ENCODE results near the gene FAM151A. TPM values are rescaled to one million over a fixed set of nuclear protein-coding genes. Genes with fewer than 3 reads are reported as not detected.

Gene FAM151A
- total RNA-seq, 4 donors from 2014 or later: 0.34 to 0.82 TPM; not detected in 2

DNA sequence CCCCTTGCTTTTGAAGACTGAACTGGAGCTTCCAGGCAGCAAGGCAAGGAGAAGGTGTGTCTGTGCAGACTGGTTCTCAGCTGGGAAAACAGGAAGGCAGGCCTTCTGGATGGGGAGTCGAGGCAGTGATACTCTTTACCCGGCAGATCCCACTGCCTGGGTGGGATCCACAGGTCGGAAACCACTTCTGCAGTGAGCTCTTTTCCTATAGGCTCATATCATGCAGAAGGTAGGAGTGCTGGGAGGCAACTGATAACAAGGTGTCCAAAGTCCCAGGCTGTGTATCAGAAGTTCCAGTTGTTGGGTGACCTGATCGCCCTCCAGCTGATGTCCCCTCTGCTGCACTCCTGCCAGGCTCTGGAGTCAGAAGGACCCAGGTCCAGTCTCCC, 58.2 kb downstream of the FAM151A start:
- TF ChIP-seq, protein P1, sequence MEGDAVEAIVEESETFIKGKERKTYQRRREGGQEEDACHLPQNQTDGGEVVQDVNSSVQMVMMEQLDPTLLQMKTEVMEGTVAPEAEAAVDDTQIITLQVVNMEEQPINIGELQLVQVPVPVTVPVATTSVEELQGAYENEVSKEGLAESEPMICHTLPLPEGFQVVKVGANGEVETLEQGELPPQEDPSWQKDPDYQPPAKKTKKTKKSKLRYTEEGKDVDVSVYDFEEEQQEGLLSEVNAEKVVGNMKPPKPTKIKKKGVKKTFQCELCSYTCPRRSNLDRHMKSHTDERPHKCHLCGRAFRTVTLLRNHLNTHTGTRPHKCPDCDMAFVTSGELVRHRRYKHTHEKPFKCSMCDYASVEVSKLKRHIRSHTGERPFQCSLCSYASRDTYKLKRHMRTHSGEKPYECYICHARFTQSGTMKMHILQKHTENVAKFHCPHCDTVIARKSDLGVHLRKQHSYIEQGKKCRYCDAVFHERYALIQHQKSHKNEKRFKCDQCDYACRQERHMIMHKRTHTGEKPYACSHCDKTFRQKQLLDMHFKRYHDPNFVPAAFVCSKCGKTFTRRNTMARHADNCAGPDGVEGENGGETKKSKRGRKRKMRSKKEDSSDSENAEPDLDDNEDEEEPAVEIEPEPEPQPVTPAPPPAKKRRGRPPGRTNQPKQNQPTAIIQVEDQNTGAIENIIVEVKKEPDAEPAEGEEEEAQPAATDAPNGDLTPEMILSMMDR (IDR thresholded peaks at IDR 0.05; ENCODE audit: low read depth): no peak

GRCh38 chr1:54564312-54565112, 58.8 kb downstream of the FAM151A start:
- TF ChIP-seq, protein P1 (IDR thresholded peaks at IDR 0.05; ENCODE audit: low read depth): no peak

GRCh38 chr1:54559771-54560231, 63.5 kb downstream of the FAM151A start:
- TF ChIP-seq, protein P1 (IDR thresholded peaks at IDR 0.05; ENCODE audit: low read depth): no peak

Other genes starting within 250 kb of the FAM151A start
- 10 to 100 TPM; 19.7 to 28.1 (median 25.1) TPM for gene SSBP3, start 217.1 kb downstream of the FAM151A start, total RNA-seq
- gene ACOT11, start 75.3 kb downstream of the FAM151A start, total RNA-seq: 1 to 10 TPM; 1.3 to 6.6 (median 2.5) TPM
- gene MROH7, start 18.3 kb upstream of the FAM151A start, total RNA-seq: 1 to 10 TPM in 3 of 4 donors, under 1 TPM in 1; 0.57 to 2.2 (median 1.7) TPM
- 10 to 100 TPM; 14.0 to 22.1 (median 15.5) TPM for gene TTC4, start 92.3 kb upstream of the FAM151A start, total RNA-seq
- gene PARS2, start 141.0 kb upstream of the FAM151A start, total RNA-seq: 1 to 10 TPM; 2.1 to 3.6 (median 2.5) TPM
- 1 to 10 TPM in 1 of 4 donors, not detected in 3; 2.1 TPM for gene TTC22, start 177.8 kb upstream of the FAM151A start, total RNA-seq

All from subcutaneous adipose tissue (tissue), 4 donors.